Suprapubic skin (tissue), 4 donors: Measurements from ENCODE around the gene ROCK1. TPM values are rescaled to one million over a fixed set of nuclear protein-coding genes. Genes with fewer than 3 reads are reported as not detected.
"Not testable (repeated sequence)": the region's sequence is repeated elsewhere in the genome, so short reads cannot be mapped to it uniquely, and the experiment has no call there.

Experiments
- DNase-seq, 2 donors: peaks; one replicate each; pipeline ENCODE4 v3.0.0-alpha.2; 2019; ENCODE audit warnings: low spot score in 2 of 2
- H3K27ac ChIP-seq: fragments of 200-600 bp; sonication (generic); one replicate; pipeline ENCODE4 v1.5.1; 2019
- H3K27me3 ChIP-seq: fragments of 200-600 bp; sonication (generic); one replicate; pipeline ENCODE4 v1.5.1; 2019
- H3K36me3 ChIP-seq: fragments of 200-600 bp; sonication (generic); one replicate; pipeline ENCODE4 v1.5.1; 2019
- H3K4me1 ChIP-seq: fragments of 200-600 bp; sonication (generic); one replicate; pipeline ENCODE4 v1.5.1; 2019
- H3K4me3 ChIP-seq: fragments of 200-600 bp; sonication (generic); one replicate; pipeline ENCODE4 v1.5.1; 2019; ENCODE audit warnings: mild to moderate bottlenecking
- H3K9me3 ChIP-seq: fragments of 200-600 bp; sonication (generic); one replicate; pipeline ENCODE4 v1.5.1; 2019
- EP300 ChIP-seq: sonication (generic); formaldehyde crosslinking; IDR thresholded peaks from one replicate; pipeline ENCODE4 v1.6.1; 2017; ENCODE audit warnings: antibody characterized with exemption
- POLR2A ChIP-seq, 2 donors: fragments of 450-650 bp; IDR thresholded peaks; one replicate each; pipeline ENCODE4 v1.6.1; 2017; ENCODE audit warnings: antibody characterized with exemption in 2 of 2, mild to moderate bottlenecking in 2 of 2, moderate library complexity in 2 of 2
- POLR2AphosphoS5 ChIP-seq, 3 donors: sonication (generic); formaldehyde crosslinking; IDR thresholded peaks; one replicate each; pipeline ENCODE4 v1.6.1; 2017; ENCODE audit warnings: antibody characterized with exemption in 3 of 3
- WGBS: methylation state at CpG from one replicate; pipeline ENCODE4 v1.1.5; 2018; 5-methylcytosine and 5-hydroxymethylcytosine counted together
- total RNA-seq, 4 donors: library from RNA; depleted of rRNA; stranded (reverse); fragments of >200 nt; gene quantifications; one replicate each; pipeline ENCODE4 v1.1.0, GENCODE V29; 2016
- TF ChIP-seq, protein P1 (sequence below), 2 donors: fragments of 200-600 bp in 1 of 2; fragments of 450-650 bp in 1 of 2; sonication (generic) in 1 of 2; IDR thresholded peaks; one replicate each; pipeline ENCODE4 v1.5.1; 2016 to 2019; ENCODE audit warnings: antibody characterized with exemption in 2 of 2, mild to moderate bottlenecking in 1 of 2, moderate library complexity in 1 of 2

Gene ROCK1
- total RNA-seq, 4 donors from 2014 or later = 11.6 to 51.9 (median 26.2) TPM

DNA sequence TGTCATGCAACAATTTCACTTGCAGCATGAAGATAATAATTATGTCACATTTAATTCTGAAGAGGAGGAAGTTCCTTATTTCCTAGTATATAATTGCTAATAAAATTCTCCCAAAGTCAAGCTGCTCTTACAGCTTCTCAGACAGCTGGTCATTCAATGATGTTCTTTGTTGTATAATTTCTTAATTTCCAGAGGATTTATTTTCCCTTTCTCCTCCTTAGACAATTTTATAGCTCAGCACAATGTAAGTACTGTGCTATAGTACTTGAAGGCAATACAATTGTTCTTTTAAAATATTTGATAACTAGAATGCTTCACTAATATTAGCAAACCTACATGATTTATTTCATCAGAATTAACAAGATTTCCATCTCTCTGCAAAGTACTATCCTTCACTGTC lies 73.4 kb downstream of the ROCK1 start:
- DNase-seq = no peak
- Histone ChIP-seq H3K27ac (no peak overlapping the region), H3K9me3 (no peaks in the 10 kb centered on the region), H3K4me1 (no peaks in the 10 kb centered on the region), H3K36me3 (peaks cover 51% of the 10 kb centered on the region), H3K4me3 (no peak overlapping the region), H3K27me3 (no peaks in the 10 kb centered on the region)
- TF ChIP-seq, protein P1, sequence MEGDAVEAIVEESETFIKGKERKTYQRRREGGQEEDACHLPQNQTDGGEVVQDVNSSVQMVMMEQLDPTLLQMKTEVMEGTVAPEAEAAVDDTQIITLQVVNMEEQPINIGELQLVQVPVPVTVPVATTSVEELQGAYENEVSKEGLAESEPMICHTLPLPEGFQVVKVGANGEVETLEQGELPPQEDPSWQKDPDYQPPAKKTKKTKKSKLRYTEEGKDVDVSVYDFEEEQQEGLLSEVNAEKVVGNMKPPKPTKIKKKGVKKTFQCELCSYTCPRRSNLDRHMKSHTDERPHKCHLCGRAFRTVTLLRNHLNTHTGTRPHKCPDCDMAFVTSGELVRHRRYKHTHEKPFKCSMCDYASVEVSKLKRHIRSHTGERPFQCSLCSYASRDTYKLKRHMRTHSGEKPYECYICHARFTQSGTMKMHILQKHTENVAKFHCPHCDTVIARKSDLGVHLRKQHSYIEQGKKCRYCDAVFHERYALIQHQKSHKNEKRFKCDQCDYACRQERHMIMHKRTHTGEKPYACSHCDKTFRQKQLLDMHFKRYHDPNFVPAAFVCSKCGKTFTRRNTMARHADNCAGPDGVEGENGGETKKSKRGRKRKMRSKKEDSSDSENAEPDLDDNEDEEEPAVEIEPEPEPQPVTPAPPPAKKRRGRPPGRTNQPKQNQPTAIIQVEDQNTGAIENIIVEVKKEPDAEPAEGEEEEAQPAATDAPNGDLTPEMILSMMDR (IDR thresholded peaks at IDR 0.05) = no peak
- TF ChIP-seq EP300 (no peak), POLR2AphosphoS5 (IDR thresholded peaks at IDR 0.05) (no peak), POLR2A (IDR thresholded peaks at IDR 0.05) (no peak)

DNA sequence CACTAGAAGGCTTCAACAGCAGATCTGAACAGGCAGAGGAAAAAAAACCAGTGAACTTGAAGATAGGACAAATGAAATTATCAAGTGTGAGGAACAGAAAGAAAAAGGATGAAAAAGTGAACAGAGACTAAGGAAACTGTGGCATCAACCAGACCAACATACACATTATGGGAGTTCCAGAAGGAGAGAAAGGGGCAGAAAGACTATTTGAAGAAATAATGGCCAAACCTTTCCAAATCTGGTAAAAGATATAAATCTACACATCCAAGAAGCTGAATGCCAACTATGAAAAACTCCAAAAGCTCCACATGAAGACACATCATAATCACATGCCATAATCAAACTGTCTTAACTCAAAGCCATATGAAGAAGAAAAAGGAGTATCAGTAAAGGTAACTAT lies 79.8 kb downstream of the ROCK1 start:
- H3K27me3 ChIP-seq = no peaks in the 10 kb centered on the region
- H3K27ac ChIP-seq = no peak overlapping the region
- H3K9me3 ChIP-seq = no peaks in the 10 kb centered on the region
- no peaks in the 10 kb centered on the region for H3K4me1 ChIP-seq
- H3K36me3 ChIP-seq = peaks cover 29% of the 10 kb centered on the region
- no peak for DNase-seq
- TF ChIP-seq, protein P1 (IDR thresholded peaks at IDR 0.05) = no peak
- TF ChIP-seq POLR2A (IDR thresholded peaks at IDR 0.05) (no peak), POLR2AphosphoS5 (IDR thresholded peaks at IDR 0.05) (no peak), EP300 (no peak)
- H3K4me3 ChIP-seq = no peak overlapping the region

DNA sequence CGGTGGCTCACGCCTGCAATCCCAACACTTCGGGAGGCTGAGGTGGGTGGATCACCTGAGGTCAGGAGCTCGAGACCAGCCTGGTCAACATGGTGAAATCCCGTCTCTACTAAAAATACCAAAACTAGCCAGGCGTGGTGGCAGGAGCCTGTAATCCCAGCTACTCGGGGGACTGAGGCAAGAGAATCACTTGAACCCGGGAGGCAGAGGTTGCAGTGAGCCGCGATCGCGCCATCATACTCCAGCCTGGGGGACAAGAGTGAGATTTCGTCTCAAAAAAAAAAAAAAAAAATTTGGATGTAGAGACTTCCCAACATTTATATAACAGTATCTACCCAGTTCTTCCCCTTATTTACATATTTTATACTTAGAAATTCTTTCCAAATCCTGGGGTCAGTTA lies 93.4 kb downstream of the ROCK1 start:
- peaks cover 76% of the 10 kb centered on the region for H3K36me3 ChIP-seq
- not testable (repeated sequence) for H3K4me1 ChIP-seq, DNase-seq, H3K27ac ChIP-seq, H3K9me3 ChIP-seq, H3K4me3 ChIP-seq, H3K27me3 ChIP-seq
- WGBS = over 99% methylated on average over 13 of the region's 13 CpGs

DNA sequence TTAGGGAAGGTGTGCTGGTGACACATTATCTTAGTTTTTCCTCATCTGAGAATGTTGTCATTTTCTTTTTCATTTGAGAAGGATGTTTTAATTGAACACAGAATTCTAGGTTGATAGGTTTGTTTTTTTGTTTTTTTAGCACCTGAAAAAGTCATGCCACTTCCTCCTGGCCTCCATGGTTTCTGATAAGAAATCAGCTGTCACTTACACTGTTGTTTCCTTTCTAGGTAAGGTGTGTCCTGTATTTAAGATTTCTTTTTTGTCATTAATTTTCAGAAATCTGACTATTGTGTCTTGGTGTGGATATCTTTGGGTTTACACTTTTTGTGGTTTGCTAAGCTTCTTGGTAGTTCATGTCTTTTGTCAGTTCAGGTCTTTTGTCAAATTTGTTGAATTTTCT lies 99.3 kb downstream of the ROCK1 start:
- H3K36me3 ChIP-seq = peaks cover 65% of the 10 kb centered on the region
- no peak overlapping the region for H3K4me3 ChIP-seq
- no peaks in the 10 kb centered on the region for H3K4me1 ChIP-seq
- H3K27ac ChIP-seq = no peak overlapping the region
- TF ChIP-seq EP300 (no peak), POLR2AphosphoS5 (IDR thresholded peaks at IDR 0.05) (no peak), POLR2A (IDR thresholded peaks at IDR 0.05) (no peak)
- TF ChIP-seq, protein P1 (IDR thresholded peaks at IDR 0.05) = no peak
- H3K27me3 ChIP-seq = no peaks in the 10 kb centered on the region
- H3K9me3 ChIP-seq = no peaks in the 10 kb centered on the region
- no peak for DNase-seq

DNA sequence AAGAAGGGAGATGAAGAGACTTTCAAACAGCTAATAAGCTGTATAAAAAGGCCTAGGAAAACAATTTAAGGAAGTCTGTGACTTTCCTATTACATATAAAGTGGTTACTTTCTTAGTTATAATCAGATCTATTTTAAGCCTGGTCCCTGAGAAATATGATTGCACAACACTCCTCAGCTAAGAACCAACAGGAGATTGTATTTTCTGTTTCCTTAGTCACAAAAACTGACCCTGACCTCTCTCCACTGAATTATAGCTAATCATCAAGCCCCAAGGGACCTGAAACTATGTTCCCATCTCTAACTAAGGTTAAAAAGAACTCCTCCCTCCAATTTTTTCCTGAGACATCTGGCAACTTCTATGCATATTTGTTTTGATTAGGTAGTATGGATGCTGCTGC lies 106.9 kb downstream of the ROCK1 start:
- H3K4me3 ChIP-seq = no peak overlapping the region
- TF ChIP-seq, protein P1 (IDR thresholded peaks at IDR 0.05) = no peak
- peak in 1 of 3 donors; percentile 17 for TF ChIP-seq POLR2AphosphoS5 (IDR thresholded peaks at IDR 0.05)
- no peak for DNase-seq
- peaks cover 8% of the 10 kb centered on the region for H3K4me1 ChIP-seq
- no peaks in the 10 kb centered on the region for H3K27me3 ChIP-seq
- peaks cover 49% of the 10 kb centered on the region for H3K36me3 ChIP-seq
- no peaks in the 10 kb centered on the region for H3K9me3 ChIP-seq
- H3K27ac ChIP-seq = peak overlapping the region; percentile 34

DNA sequence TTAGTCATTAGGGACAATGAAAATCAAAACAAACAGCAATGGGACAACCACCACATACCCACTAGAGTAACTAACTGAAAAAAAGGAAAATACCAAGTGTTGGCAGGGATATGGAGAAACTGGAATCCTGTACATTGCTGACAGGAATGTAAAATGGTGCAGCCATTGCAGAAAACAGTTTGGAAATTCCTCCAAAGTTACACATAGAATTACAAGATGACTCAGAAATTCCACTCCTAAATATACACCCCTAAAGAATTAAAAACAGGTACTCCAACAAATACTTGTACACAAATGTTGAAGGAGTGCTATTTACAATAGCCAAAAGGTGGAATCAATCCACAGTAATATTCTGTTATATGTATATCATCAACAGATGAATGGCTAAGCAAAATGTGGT lies 110.9 kb downstream of the ROCK1 start:
- H3K36me3 ChIP-seq = peaks cover 26% of the 10 kb centered on the region
- DNase-seq = no peak
- no peak overlapping the region for H3K27ac ChIP-seq
- no peak overlapping the region for H3K4me3 ChIP-seq
- H3K27me3 ChIP-seq = no peaks in the 10 kb centered on the region
- TF ChIP-seq POLR2A (IDR thresholded peaks at IDR 0.05) = no peak
- no peak for TF ChIP-seq POLR2AphosphoS5 (IDR thresholded peaks at IDR 0.05)
- no peak for TF ChIP-seq EP300
- TF ChIP-seq, protein P1 (IDR thresholded peaks at IDR 0.05) = no peak
- peaks cover 8% of the 10 kb centered on the region for H3K4me1 ChIP-seq
- H3K9me3 ChIP-seq = no peaks in the 10 kb centered on the region
